Measurements from ENCODE around the gene DNAJA3.

DNA sequence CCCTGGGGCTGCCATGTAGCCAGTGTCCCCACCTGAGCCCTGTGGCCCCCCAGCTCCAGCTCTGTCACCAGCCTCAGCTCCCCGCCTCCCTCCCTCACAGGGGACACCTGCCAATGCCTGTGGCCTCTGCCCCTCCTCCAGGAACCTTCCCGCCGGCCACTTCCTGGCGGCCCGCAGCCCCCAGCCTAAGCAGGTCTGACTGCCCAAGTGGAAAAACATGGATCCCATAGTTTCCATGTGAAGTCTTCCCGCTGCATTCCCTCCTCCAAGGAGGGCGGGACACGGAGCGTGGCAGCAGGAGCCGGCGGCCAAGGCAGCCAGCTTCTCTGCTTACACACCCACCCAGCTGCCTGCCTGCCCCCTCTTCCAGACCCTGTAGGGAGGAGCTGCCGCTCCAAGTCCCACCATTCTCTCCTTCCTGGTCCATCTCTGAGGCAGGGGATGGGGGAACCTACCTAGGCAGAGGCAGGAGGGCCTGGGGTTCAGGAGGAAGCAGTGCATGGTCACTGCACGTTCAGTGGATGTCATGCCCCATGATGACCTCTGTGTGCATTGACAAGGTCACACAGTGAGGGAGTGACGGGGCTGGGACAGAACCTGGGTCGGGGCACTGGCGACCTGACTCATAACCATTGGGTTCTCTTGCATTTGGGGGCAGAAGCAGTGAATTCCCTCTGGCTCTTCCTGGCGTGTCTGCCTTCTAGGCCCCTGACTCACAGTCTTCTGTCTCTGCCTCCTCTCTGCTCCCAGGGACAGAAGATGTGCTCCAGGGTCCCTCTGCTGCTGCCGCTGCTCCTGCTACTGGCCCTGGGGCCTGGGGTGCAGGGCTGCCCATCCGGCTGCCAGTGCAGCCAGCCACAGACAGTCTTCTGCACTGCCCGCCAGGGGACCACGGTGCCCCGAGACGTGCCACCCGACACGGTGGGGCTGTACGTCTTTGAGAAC is 45.3 kb upstream of the DNAJA3 start:
- no peak for TF ChIP-seq EZH2 (IDR thresholded peaks at IDR 0.05; ENCODE audit: low read depth)
- TF ChIP-seq, protein P1, sequence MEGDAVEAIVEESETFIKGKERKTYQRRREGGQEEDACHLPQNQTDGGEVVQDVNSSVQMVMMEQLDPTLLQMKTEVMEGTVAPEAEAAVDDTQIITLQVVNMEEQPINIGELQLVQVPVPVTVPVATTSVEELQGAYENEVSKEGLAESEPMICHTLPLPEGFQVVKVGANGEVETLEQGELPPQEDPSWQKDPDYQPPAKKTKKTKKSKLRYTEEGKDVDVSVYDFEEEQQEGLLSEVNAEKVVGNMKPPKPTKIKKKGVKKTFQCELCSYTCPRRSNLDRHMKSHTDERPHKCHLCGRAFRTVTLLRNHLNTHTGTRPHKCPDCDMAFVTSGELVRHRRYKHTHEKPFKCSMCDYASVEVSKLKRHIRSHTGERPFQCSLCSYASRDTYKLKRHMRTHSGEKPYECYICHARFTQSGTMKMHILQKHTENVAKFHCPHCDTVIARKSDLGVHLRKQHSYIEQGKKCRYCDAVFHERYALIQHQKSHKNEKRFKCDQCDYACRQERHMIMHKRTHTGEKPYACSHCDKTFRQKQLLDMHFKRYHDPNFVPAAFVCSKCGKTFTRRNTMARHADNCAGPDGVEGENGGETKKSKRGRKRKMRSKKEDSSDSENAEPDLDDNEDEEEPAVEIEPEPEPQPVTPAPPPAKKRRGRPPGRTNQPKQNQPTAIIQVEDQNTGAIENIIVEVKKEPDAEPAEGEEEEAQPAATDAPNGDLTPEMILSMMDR (conservative IDR thresholded peaks at IDR 0.05), result no peak
